NCI-H2107 (cell line): Measurements from ENCODE around the gene TTC9B.

Experiments
- DNase-seq: peaks from one replicate; lab custom pipeline; 2025; lab: John Stamatoyannopoulos, UW

The TTC9B gene

DNA sequence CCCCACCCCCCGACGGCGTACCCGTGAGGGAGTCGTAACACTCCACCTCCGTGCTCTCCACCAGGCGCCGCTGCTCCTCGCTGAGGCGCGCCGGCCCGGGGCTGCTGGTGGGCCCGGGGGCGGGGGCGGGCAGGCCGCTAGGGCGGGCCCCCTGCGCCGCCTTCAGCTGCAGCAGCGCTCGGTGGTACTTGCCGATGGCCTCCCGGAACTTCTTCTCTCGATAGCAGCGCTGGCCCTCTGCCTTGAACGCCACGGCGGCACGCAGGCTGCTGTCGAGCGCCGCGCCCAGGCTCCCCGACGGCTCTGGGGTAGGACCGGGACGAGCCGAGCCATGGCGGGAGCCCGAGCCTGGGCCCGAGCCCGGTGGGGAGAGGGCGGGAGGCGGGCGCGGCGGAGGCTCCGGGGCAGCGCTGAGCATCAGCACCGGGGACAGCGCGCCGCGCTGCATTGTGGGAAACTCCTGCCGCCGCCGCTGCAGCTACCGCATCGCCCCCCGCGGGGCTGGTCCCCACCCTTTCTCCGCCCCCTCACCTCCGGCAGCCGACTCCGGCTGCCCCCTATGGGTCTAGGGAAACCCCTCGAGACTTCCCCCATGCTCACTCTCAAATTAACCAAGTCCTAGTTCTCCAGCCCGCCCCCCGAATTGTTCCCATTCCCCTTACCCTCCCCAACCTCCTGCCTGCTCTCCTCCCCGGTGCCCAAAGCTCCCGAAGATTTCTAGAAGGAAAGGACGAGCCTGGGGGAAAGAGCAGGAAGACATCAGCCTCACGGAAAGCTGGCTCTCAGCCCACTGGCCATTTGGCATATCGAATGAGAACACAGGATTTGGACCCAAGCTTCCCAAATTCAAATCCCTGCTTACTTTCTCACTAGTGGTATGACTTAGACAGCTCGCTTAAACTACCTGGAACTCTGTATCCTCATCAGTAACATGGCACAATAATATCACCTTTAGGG, at the start of gene TTC9B:
TSS of gene TTC9B (minus strand) at position 451 of the 957 bp plus-strand sequence. CDS start at position 448, 3 bp downstream.
- no peak for DNase-seq

DNA sequence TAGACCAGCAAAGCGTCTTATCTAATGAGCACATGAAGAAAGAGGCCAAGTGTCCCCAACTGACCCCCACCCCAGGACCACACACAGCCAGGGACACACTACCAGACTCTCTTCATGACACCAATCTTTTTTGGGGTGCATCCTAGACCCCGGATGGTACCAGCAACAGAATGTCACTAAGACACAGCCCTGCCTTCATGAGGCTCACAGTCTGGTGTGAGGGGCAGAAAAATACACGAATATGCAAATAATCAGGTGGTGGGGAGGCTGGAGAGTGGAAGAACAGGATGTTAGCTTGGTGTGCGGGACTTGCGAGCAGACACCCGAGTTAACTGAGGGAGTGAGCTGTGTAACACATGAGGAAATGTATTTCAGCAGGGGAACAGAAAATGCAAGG, 49.4 kb upstream of the TTC9B start:
- no peak for DNase-seq

DNA sequence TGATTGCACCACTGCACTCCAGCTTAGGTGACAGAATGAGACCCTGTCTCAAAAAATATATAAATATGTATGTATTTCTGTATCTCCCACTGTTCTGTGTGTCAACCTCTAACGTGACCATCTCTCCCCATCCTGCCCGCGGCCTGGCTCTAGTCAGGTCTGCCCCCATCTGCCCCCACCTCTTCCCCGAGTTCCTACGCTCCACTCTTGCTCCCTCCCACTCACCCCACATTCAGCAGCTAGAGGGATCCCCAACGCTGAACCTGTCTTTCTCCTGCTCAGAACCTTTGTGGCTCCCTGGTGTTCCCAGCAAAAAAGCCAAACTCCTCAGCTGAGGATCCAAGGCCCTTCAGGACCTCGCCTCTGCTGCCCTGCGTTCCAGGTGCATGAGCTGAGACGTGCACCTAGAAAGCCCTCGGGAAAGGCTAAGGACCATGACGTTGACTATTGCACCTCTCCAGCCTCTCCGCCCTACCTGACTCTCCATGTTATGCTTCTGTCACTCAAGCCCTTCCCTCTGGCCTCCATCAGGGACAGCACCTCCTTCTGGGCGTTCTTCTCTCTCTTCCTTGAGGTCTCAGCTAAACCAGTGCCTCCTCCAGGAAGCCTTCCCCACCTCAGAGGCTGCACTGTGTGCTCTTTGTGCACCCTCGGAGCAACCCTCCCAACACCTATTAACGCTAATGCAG, 48.9 kb upstream of the TTC9B start:
- DNase-seq, result no peak

DNA sequence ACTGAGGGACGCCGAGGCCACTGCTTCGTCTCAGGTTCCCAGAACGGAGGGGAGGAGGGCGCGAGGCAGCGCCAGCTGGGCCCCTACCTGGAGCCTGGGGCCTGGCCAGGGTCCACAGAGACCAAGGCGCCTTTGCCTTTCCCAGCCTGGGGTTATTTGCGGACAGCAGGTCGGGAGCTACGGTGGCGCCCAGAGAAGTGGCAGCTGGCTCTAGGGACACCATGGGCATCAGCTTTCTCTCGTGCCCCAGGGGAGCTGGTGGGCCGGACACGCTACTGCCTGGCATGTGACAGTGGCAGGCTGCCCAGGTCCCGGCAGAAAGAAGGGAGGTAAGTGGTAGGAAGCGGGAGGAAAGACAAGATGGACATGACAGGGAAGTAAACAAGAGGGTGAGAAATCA, 47.9 kb upstream of the TTC9B start:
- DNase-seq, result peak; percentile 73

DNA sequence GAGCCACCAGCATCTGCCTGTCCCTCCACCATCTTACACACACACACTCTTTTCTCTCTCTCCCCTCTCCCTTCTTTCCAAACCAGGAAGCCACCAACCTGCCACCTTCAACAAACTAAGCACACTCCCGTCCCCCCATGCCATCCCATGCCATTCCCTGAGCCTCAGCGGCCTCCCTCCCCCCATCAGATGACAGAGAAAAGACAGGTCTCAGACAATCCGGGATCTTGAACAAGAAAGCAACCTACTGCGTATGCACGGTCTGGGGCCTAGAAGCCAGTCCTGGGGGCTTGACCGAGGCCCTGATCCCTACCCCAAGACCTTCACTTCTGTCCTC, 47.5 kb upstream of the TTC9B start:
- no peak for DNase-seq

DNA sequence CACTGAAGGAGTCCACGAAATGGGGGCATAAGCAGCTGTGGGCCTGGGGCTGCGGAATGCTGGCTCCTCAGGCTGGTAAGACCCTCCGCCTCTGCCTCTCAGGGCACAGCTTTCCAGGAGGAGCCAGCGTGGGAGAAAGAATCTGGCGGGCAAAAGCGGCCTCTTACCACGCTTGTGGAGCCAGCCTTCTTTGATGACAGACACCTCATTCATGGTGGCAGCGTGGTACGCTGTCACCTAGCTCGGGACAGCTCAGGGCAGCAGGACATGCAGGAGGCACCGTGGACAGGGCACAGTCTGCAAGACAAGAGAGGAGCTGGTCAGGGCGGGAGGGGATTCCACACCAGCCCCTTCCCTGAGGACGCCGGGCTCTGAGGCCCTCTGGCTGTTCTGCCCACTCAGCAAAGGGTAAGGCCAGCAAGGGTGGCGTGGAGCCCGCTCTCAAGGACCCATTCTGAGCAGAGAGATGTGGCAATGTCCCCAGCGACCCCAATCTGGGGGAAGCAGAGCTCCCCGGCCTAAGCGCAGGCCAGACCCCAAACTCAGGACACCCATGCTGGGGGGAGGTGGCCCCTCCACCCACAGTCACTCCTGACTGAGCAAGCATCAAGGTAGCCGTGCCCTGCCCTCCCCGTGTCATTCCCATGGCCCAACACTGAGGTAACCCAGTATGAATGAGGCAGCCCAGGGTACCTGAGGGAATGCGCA, 47.0 kb upstream of the TTC9B start:
- no peak for DNase-seq

DNA sequence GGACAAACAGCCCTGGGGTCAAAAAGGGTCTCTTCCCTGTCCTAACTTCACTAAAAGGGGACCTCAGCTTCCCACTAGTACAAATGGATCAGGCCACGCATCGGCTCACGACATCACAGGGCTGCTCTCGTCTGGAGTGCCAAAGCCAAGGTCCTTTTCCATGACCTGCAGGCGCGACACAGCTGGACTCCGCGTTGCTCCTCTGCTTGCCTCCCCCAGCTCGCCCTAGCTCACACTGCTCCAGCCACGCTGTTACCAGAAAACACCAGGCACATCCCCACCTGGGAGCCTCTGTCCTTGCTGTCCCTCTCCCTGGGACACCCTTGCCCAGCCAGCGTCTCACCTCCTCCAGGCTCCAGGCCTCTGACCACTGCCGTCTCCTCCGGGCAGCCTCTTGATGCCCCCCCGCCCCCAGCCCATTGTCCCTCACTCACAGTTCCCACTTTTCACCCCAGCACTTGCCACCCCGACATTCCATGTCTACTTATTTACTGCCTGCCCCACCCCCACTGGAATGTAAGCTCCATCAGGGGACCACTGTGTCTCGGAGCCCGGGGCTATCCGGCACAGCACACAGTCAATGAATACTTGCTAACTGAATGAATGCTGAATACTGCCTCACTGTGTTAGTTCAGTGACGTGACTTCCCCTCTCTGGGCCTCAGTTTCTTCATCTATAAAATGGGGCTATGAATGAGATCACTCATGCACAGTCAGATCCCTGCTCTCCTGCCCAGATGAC, 46.3 kb upstream of the TTC9B start:
- DNase-seq, result no peak

DNA sequence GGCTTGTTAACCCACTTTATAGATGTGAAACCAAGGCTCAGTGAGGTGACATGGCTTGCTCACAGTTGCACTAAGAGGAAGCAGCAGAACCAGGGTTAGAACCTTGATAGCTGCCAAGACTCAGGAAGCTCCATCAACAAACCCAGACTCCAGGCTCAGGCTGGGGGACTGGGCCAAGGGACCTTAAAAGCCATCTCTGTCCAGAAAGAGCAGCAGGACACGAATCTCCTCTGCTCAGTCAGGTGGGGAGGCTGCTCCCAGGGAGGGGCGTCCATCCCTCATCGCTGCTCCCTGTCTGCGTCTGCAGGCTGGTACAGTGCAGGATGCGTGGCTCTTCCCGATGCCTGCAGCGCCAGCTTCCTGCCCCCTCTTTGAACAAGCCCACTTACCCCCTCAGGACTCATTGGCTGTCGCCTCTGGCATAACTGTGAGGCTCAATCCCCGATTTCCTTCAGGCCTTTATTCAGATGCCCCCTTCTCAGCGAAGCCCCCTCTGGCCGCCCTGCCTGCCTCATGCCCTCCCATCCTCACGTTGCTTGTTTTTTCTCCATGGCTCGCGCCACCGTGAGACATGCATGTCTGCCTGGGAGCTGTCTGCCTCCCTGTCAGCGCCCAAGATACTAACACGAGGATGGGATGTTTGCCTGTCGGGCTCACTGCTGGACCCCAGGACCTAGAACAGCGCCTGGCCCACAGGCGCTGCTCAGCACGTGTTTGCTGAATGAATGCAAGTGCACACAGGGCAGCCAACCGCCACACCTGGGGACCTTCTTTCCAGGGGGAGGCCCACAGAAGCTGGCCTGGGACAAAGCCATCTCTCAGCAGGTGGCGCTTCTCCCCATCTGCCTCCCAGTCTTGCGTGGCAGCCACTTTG, 45.5 kb upstream of the TTC9B start:
- DNase-seq, result no peak

DNA sequence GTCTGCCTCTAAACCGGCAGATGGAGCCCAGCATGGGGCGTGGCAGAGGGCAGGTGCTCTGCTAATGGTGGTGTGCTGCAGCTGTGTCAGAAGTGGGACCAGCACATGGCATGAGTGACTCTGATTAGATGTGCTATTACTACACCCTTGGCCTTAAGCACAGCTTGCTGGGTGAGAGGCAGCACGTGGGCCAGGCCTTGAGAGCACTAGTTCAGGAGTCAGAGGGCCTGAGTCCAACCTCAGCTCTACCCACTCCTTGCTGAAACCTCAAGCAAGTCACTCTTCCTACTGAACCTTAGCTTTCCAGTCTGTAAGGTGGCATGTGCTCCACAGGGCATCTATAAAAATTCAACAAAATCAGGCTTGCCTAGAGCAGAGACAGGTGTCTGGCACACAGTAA, 44.2 kb upstream of the TTC9B start:
- DNase-seq, result no peak

DNA sequence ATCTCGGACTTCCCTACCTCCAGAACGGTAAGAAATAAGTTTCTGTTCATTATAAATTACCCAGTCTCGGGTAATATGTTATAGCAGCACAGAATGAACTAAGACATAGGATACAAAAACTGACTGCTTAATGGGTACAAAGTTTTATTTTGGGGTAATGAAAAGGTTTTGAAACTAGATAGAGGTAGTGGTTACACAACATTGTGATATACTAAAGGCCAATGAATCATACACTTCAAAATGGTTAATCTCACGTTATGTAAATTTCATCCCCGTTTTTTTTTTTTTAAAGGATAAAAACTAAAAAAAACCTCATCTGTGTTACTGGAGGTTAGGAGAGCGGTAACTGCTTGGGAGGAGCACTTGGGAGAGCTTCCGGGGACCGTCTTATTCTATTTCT, 43.4 kb upstream of the TTC9B start:
- no peak for DNase-seq

DNA sequence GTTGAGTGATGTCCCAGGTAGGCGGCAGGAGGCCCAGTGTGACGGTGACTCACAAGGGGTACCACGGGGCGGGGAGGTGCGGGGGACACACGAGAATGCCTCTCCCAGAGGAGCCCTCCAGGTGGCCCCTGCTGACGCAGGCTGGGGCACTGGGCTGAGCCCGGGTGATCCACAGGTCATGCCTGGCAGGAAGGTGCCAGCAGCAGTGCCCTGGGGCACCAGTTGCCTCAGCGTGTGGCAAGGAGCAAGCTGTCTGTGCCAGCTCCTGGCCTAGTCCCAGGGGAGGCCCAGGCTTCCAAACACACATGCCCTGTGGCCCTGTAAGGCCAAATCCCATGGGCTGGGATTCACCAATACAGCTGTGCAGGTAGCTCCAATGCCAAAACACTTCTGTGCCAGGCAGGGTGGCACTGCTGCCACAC, 38.9 kb upstream of the TTC9B start:
- no peak for DNase-seq

DNA sequence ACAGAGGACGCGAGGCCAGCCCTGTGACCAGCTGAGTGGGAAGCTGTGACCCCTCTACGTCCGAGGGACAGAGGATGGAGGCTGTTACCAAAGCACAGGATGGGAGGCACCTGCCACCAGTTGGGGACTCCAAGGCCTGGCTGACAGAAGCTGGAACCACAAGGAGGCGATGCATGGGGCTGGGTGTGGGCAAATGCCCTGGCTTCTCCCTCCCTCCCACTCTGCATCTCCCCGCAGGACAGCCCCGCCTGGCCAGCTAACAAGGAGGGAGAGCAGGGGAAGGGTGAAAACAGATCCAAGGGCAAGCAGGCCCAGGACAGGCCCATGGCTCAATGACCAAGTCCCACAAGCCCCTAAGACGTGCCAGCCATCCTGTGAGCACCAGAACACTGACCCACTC, 38.3 kb upstream of the TTC9B start:
- DNase-seq, result no peak

DNA sequence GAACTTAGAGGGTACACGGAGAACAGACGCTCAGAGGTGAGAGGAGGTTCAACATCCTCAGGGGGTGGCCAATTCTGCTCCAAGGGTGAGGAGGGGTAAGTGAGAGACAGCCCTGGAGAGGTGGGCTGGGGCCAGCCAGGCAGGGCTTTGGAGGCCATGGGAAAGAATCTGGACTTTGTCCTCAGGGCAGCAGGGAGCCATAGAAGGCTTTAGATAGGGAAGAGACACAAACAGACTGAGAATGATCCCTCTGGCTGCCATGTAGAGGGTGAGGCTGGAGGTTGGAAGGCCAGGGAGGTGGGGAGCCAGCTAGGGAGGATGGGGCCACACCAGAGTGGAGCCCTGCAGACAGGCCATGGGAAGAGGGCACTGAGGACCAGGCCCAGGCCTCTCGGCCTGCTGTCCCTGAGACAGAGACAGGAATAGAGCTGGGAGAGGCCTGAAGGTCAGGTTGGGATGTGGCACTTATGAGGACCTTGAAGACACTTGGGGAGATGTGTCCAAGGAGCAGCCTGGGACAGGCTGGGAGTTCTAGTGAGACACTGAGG, 37.5 kb upstream of the TTC9B start:
- no peak for DNase-seq

DNA sequence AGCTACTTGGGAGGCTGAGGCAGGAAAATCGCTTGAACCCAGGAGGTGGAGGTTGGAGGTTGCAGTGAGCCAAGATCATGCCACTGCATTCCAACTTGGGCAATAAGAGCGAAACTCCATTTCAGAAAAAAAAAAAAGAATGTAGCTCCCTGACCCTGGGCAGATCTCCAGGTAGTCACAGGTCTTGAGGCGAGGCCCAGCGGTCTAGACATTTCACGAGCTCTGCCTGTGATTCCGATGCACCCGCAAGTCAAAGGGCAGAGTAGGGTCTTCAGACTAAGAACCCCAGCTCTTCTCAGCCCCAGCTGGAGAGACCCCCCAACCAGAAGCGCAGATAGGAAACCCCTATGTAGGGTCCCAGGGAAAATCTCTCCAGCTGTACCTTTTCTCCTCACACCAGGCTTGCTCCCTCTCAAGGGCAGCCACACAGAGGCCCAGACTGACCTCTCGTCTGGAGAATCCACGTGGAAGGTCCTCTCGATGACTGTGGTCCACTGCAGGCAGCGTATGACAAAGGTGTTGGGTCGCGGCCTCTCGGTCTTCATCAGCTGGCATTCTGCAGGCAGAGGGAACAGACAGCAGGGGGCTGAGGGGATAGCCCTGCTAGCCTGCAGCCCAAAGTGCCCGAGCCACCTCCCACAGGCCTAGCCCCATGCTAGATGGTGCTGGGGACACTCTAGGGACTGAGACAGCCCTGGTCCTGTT, 36.7 kb upstream of the TTC9B start:
- DNase-seq, result no peak

DNA sequence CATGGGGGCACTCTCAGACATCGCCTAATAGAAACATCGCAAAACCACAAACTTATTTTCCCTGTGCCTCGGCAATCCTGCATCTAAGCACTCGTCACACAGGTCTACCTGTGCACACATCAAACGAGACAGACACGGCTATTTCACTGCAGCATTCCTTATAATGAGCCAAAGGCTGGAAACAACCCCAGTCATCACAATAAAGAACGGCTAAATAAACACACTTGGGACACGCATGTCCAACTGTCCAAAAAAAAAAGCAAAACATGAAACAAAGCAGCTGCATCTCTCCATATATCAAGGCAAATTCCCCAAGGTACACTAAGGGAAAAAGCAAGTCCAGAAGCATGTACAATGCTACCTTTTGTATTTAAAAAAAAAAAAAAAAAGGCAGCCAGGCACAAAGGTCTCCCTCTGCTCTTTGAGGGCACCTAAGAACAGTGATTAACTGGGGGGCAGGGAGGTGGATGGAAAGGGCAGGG, 35.5 kb upstream of the TTC9B start:
- no peak for DNase-seq

DNA sequence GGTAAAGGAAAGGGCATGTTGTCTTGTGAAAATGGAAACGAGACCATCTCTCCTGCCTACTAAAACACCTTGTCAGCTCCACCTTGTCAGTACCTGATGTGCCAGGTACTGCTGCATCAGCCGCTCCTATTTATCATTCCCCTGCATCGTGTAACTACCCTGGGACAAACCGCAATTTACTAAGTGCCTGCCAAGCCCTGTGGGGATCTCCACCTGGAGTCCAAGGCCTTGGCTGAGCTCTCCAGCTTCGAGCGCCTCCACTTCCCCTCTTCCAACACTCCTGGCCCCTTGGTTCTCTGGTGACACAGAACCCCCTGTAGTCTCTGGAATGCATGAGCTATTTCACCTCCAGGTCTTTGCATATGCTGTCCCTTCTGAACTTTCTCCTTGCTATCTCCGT, 34.2 kb upstream of the TTC9B start:
- no peak for DNase-seq

DNA sequence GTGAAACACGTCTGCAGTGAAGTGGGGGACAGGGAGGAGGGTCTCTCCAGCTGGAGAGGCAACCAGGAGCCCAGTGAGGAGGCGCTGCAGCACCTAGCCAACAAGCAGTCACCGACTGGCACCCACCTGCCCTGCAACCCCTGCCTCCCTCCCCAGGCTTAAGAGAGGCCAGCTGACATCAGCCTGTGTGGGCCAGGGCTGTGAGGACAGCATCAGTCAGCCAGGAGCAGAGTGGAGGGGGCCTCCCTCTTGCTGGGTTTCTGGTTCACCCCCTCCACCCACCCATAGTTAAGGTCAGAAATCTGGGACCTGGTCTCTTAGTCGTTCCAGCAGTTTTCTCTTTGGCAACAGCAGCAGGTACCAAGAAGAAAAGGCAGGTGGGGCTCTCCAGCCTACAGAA, 33.8 kb upstream of the TTC9B start:
- DNase-seq, result no peak

DNA sequence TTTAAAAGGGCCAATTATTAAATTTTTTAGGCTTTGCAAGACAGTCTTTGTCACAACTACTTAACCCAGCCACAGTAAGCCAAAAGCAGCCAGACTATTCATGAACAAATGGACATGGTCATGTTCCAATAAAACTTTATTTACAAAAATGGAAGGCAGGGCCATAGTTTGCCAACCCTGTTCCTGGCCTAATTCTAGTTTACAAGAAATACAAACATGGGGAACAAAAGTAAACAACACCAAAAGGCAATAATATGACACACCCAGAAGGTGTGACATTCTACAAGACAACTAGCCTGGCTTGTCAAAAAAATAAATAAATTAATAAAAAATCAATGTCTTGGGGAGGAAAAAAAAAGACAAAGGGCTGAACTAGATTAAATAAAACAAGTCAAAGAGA, 33.1 kb upstream of the TTC9B start:
- no peak for DNase-seq

DNA sequence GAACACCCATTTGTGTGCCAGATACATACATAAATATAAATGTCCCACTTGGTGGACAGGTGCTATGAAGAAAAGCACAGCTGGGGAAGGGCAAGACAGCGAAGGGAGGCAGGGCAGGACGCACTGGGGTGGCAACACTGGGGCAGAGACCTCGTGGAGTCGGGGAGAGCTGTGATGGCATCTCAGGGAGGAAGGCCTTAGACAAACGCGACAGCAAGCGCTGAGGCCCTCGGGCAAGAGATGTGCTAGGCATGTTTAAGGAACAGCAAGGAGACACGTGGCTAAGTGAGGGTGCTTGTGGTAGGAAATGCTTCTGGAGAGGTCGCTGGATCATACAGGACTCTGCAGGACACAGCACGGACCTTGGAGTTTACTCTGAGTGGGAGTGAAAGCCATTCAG, 31.6 kb upstream of the TTC9B start:
- DNase-seq, result no peak

DNA sequence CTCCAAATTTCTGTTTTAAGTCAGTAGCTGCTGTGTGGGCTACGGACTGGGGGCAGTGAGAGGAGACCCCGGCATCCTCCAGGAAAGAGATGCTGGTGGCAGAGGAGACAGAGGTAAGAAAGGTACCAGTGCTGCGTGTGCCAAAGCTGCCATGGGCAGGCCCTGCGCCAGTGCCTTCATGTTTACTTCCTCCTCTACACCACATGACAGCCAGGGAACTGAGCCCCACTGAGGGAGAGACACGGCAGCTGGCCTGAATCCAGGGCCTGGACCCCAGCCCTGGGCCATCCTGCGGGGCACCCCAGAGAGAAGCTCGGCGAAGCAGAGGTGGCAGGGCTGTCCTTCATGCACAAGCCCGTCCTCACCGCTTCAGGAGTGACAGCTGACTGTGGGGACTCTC, 31.0 kb upstream of the TTC9B start:
- no peak for DNase-seq
